Liver (tissue), 9 donors: Measurements from ENCODE around the gene ZNF689. TPM values are rescaled to one million over a fixed set of nuclear protein-coding genes. Genes with fewer than 3 reads are reported as not detected.
"Not testable (repeated sequence)": the region's sequence is repeated elsewhere in the genome, so short reads cannot be mapped to it uniquely, and the experiment has no call there.

Experiments used
- DNase-seq: peaks from one replicate; pipeline ENCODE4 v3.0.0-alpha.2; 2017; ENCODE audit warnings: low spot score
- H3K27ac ChIP-seq, 2 donors: one replicate each; pipeline ENCODE4 v1.7.0; 2013; ENCODE audit warnings: inconsistent platforms in 2 of 2, low read length in 2 of 2, control low read depth in 1 of 2, low read depth in 1 of 2, mild to moderate bottlenecking in 1 of 2
- H3K27me3 ChIP-seq, 4 donors: one replicate each; pipeline versions ENCODE4 v1.6.1 to v1.7.0; 2013; ENCODE audit warnings: low read length in 3 of 4, inconsistent platforms in 1 of 4, mild to moderate bottlenecking in 1 of 4, moderate library complexity in 1 of 4; ENCODE audit not compliant: control insufficient read depth in 4 of 4, insufficient read depth in 4 of 4
- H3K36me3 ChIP-seq, 4 donors: one replicate each; pipeline versions ENCODE4 v1.6.1 to v1.7.0; 2013; ENCODE audit warnings: low read length in 3 of 4, mild to moderate bottlenecking in 3 of 4, low read depth in 1 of 4, moderate library complexity in 1 of 4; ENCODE audit not compliant: control insufficient read depth in 4 of 4, insufficient read depth in 3 of 4
- H3K4me1 ChIP-seq, 4 donors: one replicate each; pipeline versions ENCODE4 v1.6.1 to v1.7.0; 2013; ENCODE audit warnings: low read length in 3 of 4, mild to moderate bottlenecking in 3 of 4, moderate library complexity in 1 of 4; ENCODE audit not compliant: control insufficient read depth in 4 of 4, insufficient read depth in 4 of 4
- H3K4me3 ChIP-seq, 3 donors: one replicate each; pipeline versions ENCODE4 v1.6.1 to v1.7.0; 2013; ENCODE audit warnings: low read length in 3 of 3, control low read depth in 1 of 3, low read depth in 1 of 3, mild to moderate bottlenecking in 1 of 3
- H3K9ac ChIP-seq, 2 donors: one replicate each; pipeline ENCODE4 v1.7.0; 2013; ENCODE audit warnings: low read length in 2 of 2, mild to moderate bottlenecking in 2 of 2, moderate library complexity in 2 of 2, control low read depth in 1 of 2, low read depth in 1 of 2
- H3K9me3 ChIP-seq, 4 donors: one replicate each; pipeline versions ENCODE4 v1.6.1 to v1.7.0; 2013; ENCODE audit warnings: low read length in 3 of 4; ENCODE audit not compliant: control insufficient read depth in 4 of 4
- EGR1 ChIP-seq, 2 donors: IDR thresholded peaks; 2 replicates each; pipeline ENCODE4 v1.6.1; 2016 to 2018; ENCODE audit warnings: antibody characterized with exemption in 2 of 2, low read depth in 2 of 2
- FOXA1 ChIP-seq: IDR thresholded peaks from 2 replicates; pipeline ENCODE4 v1.6.1; 2016; ENCODE audit warnings: antibody characterized with exemption
- FOXA2 ChIP-seq: IDR thresholded peaks from 2 replicates; pipeline ENCODE4 v1.6.1; 2016; ENCODE audit warnings: antibody characterized with exemption
- GABPA ChIP-seq, 2 donors: IDR thresholded peaks in 1 of 2; conservative IDR thresholded peaks in 1 of 2; 2 replicates each; pipeline ENCODE4 v1.6.1; 2016; ENCODE audit warnings: antibody characterized with exemption in 2 of 2, mild to moderate bottlenecking in 1 of 2, moderate library complexity in 1 of 2
- HNF4A ChIP-seq, 2 donors: conservative IDR thresholded peaks; 2 replicates each; pipeline ENCODE4 v1.6.1; 2016; ENCODE audit warnings: antibody characterized with exemption in 2 of 2, mild to moderate bottlenecking in 2 of 2
- HNF4G ChIP-seq: IDR thresholded peaks from 2 replicates; pipeline ENCODE4 v1.6.1; 2016; ENCODE audit warnings: antibody characterized with exemption
- JUND ChIP-seq, 2 donors: IDR thresholded peaks; 2 replicates each; pipeline ENCODE4 v1.6.1; 2016; ENCODE audit warnings: antibody characterized with exemption in 2 of 2
- NR2F2 ChIP-seq: IDR thresholded peaks from 2 replicates; pipeline ENCODE4 v1.6.1; 2016; ENCODE audit warnings: antibody characterized with exemption
- RAD21 ChIP-seq, 2 donors: IDR thresholded peaks; 2 replicates each; pipeline ENCODE4 v1.6.1; 2016; ENCODE audit warnings: antibody characterized with exemption in 2 of 2, mild to moderate bottlenecking in 2 of 2
- REST ChIP-seq: IDR thresholded peaks from 2 replicates; pipeline ENCODE4 v1.6.1; 2016; ENCODE audit warnings: antibody characterized with exemption, mild to moderate bottlenecking
- RXRA ChIP-seq, 2 donors: IDR thresholded peaks; 2 replicates each; pipeline ENCODE4 v1.6.1; 2017 to 2018; ENCODE audit warnings: antibody characterized with exemption in 2 of 2, mild to moderate bottlenecking in 1 of 2
- SP1 ChIP-seq: IDR thresholded peaks from 2 replicates; pipeline ENCODE4 v1.6.1; 2018; ENCODE audit warnings: antibody characterized with exemption, mild to moderate bottlenecking
- YY1 ChIP-seq: IDR thresholded peaks from 2 replicates; pipeline ENCODE4 v1.6.1; 2016; ENCODE audit warnings: antibody characterized with exemption, mild to moderate bottlenecking
- ZBTB33 ChIP-seq: IDR thresholded peaks from 2 replicates; pipeline ENCODE4 v1.6.1; 2016; ENCODE audit warnings: antibody characterized with exemption
- WGBS: extraction: QIAGEN DNeasy Blood & Tissue Kit; methylation state at CpG from one replicate; pipeline ENCODE4 v1.1.7; 2013; 5-methylcytosine and 5-hydroxymethylcytosine counted together
- polyA plus RNA-seq, 2 donors: library from polyadenylated mRNA; stranded (reverse) in 1 of 2; unstranded in 1 of 2; fragments of 200-250 nt in 1 of 2; fragments of >200 nt in 1 of 2; fragmentation: Nextera tagmentation in 1 of 2; extraction: Ambion mirVana in 1 of 2; gene quantifications; one replicate each; pipeline versions ENCODE4 v1.2.1 to v1.2.3, GENCODE V29; 2013 to 2015
- total RNA-seq, 2 donors: library from RNA; depleted of rRNA; stranded (reverse); fragments of >200 nt; gene quantifications; one replicate each; pipeline ENCODE4 v1.2.3, GENCODE V29; 2014
- TF ChIP-seq, protein P1 (sequence below): fragments of 150-350 bp; IDR thresholded peaks from 2 replicates; pipeline ENCODE4 v1.5.1; 2017; ENCODE audit warnings: improper control_type of control experiment, low read depth, low read length; ENCODE audit not compliant: missing input control
- TF ChIP-seq, protein P2 (sequence below): IDR thresholded peaks from 2 replicates; pipeline ENCODE4 v1.6.1; 2016; ENCODE audit warnings: antibody characterized with exemption
- donor health status: healthy.
- donor health status: healthy.
- donor health status: healthy.
- donor health status: healthy.
- donor health status: healthy.

The ZNF689 gene
- total and polyA plus RNA-seq, 4 donors = 2.6 to 5.8 (median 4.3) TPM

DNA sequence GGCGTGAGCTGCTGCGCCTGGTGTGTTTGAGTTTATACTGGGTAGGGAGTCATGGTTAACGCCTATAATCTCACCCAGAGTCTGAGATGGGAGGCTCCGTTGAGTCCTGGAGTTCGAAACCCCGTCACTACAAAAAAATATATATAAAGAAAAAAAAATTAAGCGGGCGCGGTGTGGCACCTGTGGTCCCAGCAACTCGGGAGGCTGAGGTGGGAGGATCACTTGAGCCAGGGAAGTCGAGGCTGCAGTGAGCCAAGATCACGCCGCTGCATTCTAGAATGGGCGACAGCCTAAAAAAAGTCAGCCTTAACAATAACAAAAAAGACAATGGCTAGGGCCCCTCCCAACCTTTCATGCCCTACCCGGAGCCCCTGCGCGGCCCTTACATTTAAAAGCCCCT, 23.3 kb upstream of the ZNF689 start (continued):
- TF ChIP-seq, protein P1, sequence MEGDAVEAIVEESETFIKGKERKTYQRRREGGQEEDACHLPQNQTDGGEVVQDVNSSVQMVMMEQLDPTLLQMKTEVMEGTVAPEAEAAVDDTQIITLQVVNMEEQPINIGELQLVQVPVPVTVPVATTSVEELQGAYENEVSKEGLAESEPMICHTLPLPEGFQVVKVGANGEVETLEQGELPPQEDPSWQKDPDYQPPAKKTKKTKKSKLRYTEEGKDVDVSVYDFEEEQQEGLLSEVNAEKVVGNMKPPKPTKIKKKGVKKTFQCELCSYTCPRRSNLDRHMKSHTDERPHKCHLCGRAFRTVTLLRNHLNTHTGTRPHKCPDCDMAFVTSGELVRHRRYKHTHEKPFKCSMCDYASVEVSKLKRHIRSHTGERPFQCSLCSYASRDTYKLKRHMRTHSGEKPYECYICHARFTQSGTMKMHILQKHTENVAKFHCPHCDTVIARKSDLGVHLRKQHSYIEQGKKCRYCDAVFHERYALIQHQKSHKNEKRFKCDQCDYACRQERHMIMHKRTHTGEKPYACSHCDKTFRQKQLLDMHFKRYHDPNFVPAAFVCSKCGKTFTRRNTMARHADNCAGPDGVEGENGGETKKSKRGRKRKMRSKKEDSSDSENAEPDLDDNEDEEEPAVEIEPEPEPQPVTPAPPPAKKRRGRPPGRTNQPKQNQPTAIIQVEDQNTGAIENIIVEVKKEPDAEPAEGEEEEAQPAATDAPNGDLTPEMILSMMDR = no peak
- no peak for TF ChIP-seq FOXA2
- no peak for TF ChIP-seq NR2F2
- no peak for TF ChIP-seq ZBTB33

DNA sequence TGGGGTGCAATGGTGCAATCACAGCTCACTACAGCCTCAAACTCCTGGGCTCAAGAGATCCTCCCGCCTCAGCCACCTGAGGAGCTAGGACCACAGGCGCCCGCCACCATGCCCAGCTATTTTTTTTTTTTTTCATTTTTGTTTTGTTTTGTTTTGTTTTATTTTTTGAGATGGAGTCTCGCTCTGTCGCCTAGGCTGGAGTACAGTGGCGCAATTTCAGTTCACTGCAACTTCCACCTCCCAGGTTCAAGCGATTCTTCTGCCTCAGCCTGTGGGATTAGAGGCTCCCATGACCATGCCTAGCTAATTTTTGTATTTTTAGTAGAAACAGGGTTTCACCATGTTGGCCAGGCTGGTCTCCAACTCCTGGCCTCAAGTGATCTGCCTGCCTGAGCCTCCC, 22.3 kb upstream of the ZNF689 start:
- not testable (repeated sequence) for H3K27ac ChIP-seq, H3K36me3 ChIP-seq, H3K9me3 ChIP-seq, H3K27me3 ChIP-seq, DNase-seq, H3K4me3 ChIP-seq, H3K9ac ChIP-seq
- peaks cover 2 to 14% (median 6%) of the 10 kb centered on the region in 4 donors for H3K4me1 ChIP-seq
- 94% methylated on average over 7 of the region's 7 CpGs for WGBS

- Histone ChIP-seq H3K4me1 (peaks cover 0 to 7% (median under 1%) of the 10 kb centered on the region in 4 donors), H3K4me3 (no peak overlapping the region), H3K9ac (peak overlapping the region in 1 of 2 donors; percentile 28), H3K27ac (peak overlapping the region in 1 of 2 donors; percentile 44), H3K27me3 (no peaks in the 10 kb centered on the region), H3K36me3 (no peaks in the 10 kb centered on the region), H3K9me3 (no peaks in the 10 kb centered on the region)
- 37% methylated on average over 18 of the region's 18 CpGs for WGBS
- peak; percentile 93 for DNase-seq
- peak; percentile 60 for TF ChIP-seq SP1
- peak; percentile 32 for TF ChIP-seq FOXA1
- no peak for TF ChIP-seq JUND (IDR thresholded peaks at IDR 0.05)
- TF ChIP-seq, protein P2, sequence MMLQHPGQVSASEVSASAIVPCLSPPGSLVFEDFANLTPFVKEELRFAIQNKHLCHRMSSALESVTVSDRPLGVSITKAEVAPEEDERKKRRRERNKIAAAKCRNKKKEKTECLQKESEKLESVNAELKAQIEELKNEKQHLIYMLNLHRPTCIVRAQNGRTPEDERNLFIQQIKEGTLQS = no peak
- TF ChIP-seq EGR1 (IDR thresholded peaks at IDR 0.05; ENCODE audit: low read depth in 2 of 2) = no peak
- no peak for TF ChIP-seq FOXA2
- TF ChIP-seq, protein P1 = peak; percentile 87
- TF ChIP-seq REST = no peak
- peak; percentile 94 to 95 for TF ChIP-seq RAD21 (IDR thresholded peaks at IDR 0.05)
- TF ChIP-seq YY1 = peak; percentile 37
- peak; percentile 13 to 58 for TF ChIP-seq HNF4A (conservative IDR thresholded peaks at IDR 0.05)
- TF ChIP-seq NR2F2 = peak; percentile 89
- TF ChIP-seq ZBTB33 = no peak
- peak; percentile 11 for TF ChIP-seq HNF4G
- peak in 1 of 2 donors; percentile 34 for TF ChIP-seq GABPA (IDR thresholded peaks at IDR 0.05 in 1 of 2, conservative IDR thresholded peaks at IDR 0.05 in 1 of 2)
- TF ChIP-seq RXRA (IDR thresholded peaks at IDR 0.05) = peak; percentile 93 to 98
Observed at GRCh38 chr16:30628628-30629540, 18.7 kb upstream of the ZNF689 start.
